HG03520 (cell line): ENCODE results near the gene NUFIP2.
"Not testable (repeated sequence)": the region's sequence is repeated elsewhere in the genome, so short reads cannot be mapped to it uniquely, and the experiment has no call there.

Source experiments
- ATAC-seq: cut with Tn5 transposase; IDR thresholded peaks from one replicate; pipeline ENCODE4 v1.9.1; 2021; ENCODE audit warnings: mild to moderate bottlenecking, moderate library complexity; ENCODE audit not compliant: unreplicated experiment

The NUFIP2 gene

GRCh38 chr17:29240968-29241963 lies 52.7 kb downstream of the NUFIP2 start:
- ATAC-seq, result no peak

DNA sequence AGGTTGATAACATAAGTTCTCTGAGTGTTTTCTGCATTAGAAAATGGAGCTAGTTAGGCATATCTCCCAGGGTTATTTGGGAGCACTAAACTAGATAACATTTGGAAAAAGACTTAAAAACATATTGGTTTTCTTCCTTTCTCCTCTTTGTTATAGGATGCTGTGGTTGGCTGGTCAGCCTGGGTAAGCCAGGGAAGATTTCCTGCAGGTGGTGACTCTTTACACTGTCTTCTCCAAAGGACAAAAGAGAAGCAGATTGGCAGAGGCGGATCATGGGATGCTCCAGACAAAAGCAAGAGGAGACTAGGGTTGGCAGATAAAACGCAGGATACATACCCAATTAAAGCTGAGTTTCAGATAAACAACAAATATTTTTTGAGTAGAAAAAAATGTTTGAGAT lies 53.5 kb downstream of the NUFIP2 start:
- ATAC-seq, result no peak

GRCh38 chr17:29238133-29238850 lies 55.7 kb downstream of the NUFIP2 start:
- ATAC-seq, result no peak

GRCh38 chr17:29237476-29238132 lies 56.3 kb downstream of the NUFIP2 start:
- no peak for ATAC-seq

GRCh38 chr17:29235904-29236303 lies 58.0 kb downstream of the NUFIP2 start:
- ATAC-seq, result no peak

- ATAC-seq, result not testable (repeated sequence)
These were observed 59.0 kb downstream of the NUFIP2 start for GRCh38 chr17:29234972-29235371.

GRCh38 chr17:29233301-29233700 lies 60.6 kb downstream of the NUFIP2 start:
- no peak for ATAC-seq

DNA sequence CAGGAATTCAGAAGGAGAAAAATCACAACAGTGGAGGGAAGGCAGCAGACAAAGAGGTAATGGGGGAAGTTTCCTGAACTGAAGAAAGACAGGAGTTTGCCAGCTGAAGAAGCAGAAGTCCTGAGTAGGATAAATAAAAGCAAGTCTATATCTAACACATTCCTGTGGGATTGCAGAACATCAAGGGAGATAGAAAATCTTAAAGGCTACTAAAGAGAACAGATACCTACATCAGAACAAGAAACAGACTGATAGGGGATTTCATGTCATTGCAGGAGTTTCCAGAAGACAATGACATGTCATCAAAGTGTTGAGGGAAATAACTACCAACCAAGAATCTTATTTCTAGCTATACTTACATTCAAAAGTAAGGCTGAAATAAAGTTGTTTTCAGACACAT lies 68.6 kb downstream of the NUFIP2 start:
- no peak for ATAC-seq

DNA sequence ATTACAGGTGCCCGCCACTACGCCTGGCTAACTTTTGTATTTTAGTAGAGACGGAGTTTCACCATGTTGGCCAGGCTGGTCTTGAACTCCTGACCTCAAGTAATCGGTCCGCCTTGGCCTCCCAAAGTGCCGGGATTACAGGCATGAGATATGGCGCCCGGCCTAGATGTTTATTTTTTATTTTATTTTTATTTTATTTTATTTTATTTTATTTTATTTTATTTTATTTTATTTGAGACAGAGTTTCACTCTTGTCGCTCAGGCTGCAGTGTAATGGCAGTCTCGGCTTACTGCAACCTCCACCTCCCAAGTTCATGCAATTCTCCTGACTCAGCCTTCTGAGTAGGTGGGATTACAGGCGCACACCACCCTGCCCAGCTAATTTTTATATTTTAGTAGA lies 72.6 kb downstream of the NUFIP2 start:
- ATAC-seq, result not testable (repeated sequence)

- ATAC-seq, result no peak
These were observed 74.4 kb downstream of the NUFIP2 start for GRCh38 chr17:29219378-29220047.

GRCh38 chr17:29216856-29217255 lies 77.1 kb downstream of the NUFIP2 start:
- ATAC-seq, result no peak

GRCh38 chr17:29216181-29216580 lies 77.8 kb downstream of the NUFIP2 start:
- ATAC-seq, result no peak

DNA sequence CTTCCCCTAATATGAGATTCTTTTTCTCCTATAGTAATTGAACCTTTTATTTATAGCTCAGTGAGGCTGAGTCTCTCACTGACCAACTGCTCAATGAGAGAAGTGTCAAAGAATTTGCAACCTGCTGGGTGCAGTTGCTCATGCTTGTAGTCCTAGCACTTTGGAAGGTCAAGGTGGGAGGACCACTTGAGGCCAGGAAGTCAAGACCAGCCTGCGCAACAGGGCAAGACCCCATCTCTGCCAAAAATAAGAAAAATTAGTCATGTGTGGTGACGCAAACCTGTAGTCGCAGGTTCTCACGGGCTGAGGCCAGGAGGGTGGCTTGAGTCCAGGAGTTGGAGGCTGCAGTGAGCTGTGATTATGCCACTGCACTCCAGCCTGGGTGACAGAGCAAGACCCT lies 78.2 kb downstream of the NUFIP2 start:
- ATAC-seq, result no peak

DNA sequence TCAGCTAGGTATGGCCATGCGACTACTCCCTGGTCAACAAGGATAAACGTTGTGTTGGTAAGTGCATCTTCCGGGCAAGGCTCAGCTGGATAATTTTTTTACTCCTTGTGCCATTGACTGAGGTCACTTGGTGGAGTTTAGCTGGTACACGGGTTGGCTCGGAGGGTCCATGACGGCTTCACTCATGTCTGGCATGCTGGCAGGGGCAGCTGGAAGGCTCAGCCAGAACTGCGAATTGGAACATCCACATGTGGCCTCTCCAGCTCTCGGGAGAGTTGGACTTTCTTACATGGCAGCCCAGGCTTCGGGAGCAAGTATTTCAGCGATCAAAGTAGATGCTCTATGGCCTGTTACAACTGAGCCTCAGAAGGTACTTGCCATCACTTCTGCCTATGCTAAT lies 78.8 kb downstream of the NUFIP2 start:
- ATAC-seq, result no peak

GRCh38 chr17:29214215-29215146 lies 79.5 kb downstream of the NUFIP2 start:
- ATAC-seq, result no peak

DNA sequence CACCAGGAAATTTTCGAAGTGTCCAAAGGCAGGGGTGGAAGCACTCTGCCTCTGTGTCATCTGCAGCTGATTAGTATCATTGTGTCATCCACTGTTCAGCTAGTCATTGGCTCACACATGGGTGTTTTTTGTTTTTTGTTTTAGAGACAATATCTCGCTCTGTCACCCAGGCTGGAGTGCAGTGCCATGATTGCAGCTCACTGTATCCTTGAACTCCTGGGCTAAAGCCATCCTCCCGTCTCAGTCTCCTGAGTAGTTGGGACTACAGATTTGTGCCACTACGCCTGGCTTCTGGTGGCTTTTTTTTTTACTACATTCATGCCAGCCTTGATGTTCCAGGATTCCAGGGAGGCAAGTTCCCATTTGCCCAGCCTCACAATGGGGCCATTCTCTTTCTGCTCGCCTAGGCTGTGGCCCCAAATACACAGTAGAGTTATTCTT lies 81.2 kb downstream of the NUFIP2 start:
- no peak for ATAC-seq

GRCh38 chr17:29212094-29212631 lies 81.8 kb downstream of the NUFIP2 start:
- ATAC-seq, result no peak

- no peak for ATAC-seq
These were observed 83.1 kb downstream of the NUFIP2 start for GRCh38 chr17:29210879-29211278.

GRCh38 chr17:29209073-29209472 lies 84.9 kb downstream of the NUFIP2 start:
- no peak for ATAC-seq
